HG03342 (cell line): Measurements from ENCODE around the gene DHX57.
A peak's percentile ranks its signal among the peaks of the same experiment; 100 is the strongest.

Experiments
- ATAC-seq: cut with Tn5 transposase; IDR thresholded peaks from one replicate; pipeline ENCODE4 v1.9.1; 2021; ENCODE audit warnings: mild to moderate bottlenecking, moderate library complexity; ENCODE audit not compliant: unreplicated experiment

Gene DHX57

GRCh38 chr2:38875576-38876367, at the start of gene DHX57, which contains the start of gene MORN2:
Gene DHX57 (minus strand): TSS chr2:38875934. CDS start chr2:38868405, 7,529 bp downstream.
Gene MORN2 (plus strand): TSS chr2:38875976.
- ATAC-seq, result peak; percentile 100

GRCh38 chr2:38922902-38923301, 47.2 kb upstream of the DHX57 start:
- ATAC-seq, result no peak

- no peak for ATAC-seq
Observed at GRCh38 chr2:38922389-38922788, 46.7 kb upstream of the DHX57 start.

GRCh38 chr2:38912619-38913018, 36.9 kb upstream of the DHX57 start:
- no peak for ATAC-seq

- no peak for ATAC-seq
Observed at GRCh38 chr2:38911191-38911590, 35.5 kb upstream of the DHX57 start.

- ATAC-seq, result no peak
Observed at GRCh38 chr2:38909872-38910271, 34.1 kb upstream of the DHX57 start.

- peak; percentile 87 for ATAC-seq
Observed at GRCh38 chr2:38907743-38908562, 32.2 kb upstream of the DHX57 start.

- ATAC-seq, result no peak
Observed at GRCh38 chr2:38907242-38907641, 31.5 kb upstream of the DHX57 start.

- no peak for ATAC-seq
Observed at GRCh38 chr2:38905251-38905650, 29.5 kb upstream of the DHX57 start.

GRCh38 chr2:38900726-38901125, 25.0 kb upstream of the DHX57 start:
- ATAC-seq, result no peak

- ATAC-seq, result no peak
Observed at GRCh38 chr2:38898256-38898655, 22.5 kb upstream of the DHX57 start.

- ATAC-seq, result no peak
Observed at GRCh38 chr2:38892819-38893218, 17.1 kb upstream of the DHX57 start.

- ATAC-seq, result no peak
Observed at GRCh38 chr2:38889575-38889974, 13.8 kb upstream of the DHX57 start, which contains the start of gene ARHGEF33. Gene ARHGEF33 (plus strand): TSS chr2:38889875. CDS start chr2:38919448, 29,573 bp downstream.

- no peak for ATAC-seq
Observed at GRCh38 chr2:38889045-38889444, 13.3 kb upstream of the DHX57 start.

GRCh38 chr2:38887902-38888554, 12.3 kb upstream of the DHX57 start:
- ATAC-seq, result no peak

- no peak for ATAC-seq
Observed at GRCh38 chr2:38887347-38887746, 11.6 kb upstream of the DHX57 start.

GRCh38 chr2:38886063-38886462, 10.3 kb upstream of the DHX57 start:
- ATAC-seq, result no peak

- no peak for ATAC-seq
Observed at GRCh38 chr2:38876407-38876806, 673 bp upstream of the DHX57 start.

GRCh38 chr2:38875227-38875575, 533 bp downstream of the DHX57 start:
- ATAC-seq, result no peak

- no peak for ATAC-seq
Observed at GRCh38 chr2:38873763-38874162, 2.0 kb downstream of the DHX57 start.

- ATAC-seq, result no peak
Observed at GRCh38 chr2:38871432-38871831, 4.3 kb downstream of the DHX57 start.
